ENCODE data around the gene VEZF1. TPM values are rescaled to one million over a fixed set of nuclear protein-coding genes. Genes with fewer than 3 reads are reported as not detected.
A peak's percentile ranks its signal among the peaks of the same experiment; 100 is the strongest.
"Not testable (repeated sequence)": the region's sequence is repeated elsewhere in the genome, so short reads cannot be mapped to it uniquely, and the experiment has no call there.

Gene VEZF1
- total and polyA plus RNA-seq, 10 donors, result 10.0 to 59.9 (median 50.8) TPM

DNA sequence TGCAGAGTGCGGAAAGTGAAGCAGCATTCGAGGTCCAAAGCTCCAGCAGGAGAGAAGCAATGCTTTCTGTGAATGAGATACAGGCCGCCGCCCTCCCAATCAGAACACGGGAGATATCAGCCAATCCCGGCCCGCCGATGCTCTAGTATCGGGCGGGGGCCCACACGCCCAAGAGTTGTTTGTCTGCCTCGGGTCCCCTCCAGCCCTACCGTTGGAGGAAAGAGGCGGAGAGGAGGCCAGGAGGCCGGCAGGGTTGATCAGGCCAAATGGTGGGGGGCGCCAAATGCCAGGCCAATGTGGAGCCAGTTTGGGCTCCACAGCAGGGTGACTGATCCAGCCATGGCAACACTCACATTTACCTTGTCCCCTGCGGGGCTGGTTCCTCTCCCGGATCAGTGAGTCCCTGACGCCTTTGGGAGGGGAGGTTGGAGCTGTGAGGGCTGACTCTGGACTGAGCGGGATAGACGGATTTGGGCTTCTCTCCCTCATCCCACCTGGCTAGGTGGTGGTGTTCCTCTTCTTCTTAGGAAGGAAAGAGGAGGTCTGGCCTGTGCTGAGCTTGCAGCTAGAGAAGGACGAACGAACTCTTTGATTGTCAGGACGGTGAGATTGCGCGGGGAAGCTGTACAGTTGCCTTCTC is 22.4 kb downstream of the VEZF1 start:
- no peak for DNase-seq
- H3K27me3 ChIP-seq (replicated peaks in 1 of 7), result peaks cover 0 to 19% (median 0%) of the 10 kb centered on the region in 7 donors
- no peaks in the 10 kb centered on the region for H3K9me3 ChIP-seq
- no peak overlapping the region for H3K4me3 ChIP-seq
- TF ChIP-seq POLR2A (IDR thresholded peaks at IDR 0.05) (no peak), POLR2AphosphoS5 (IDR thresholded peaks at IDR 0.05) (no peak)
- TF ChIP-seq, protein P1, sequence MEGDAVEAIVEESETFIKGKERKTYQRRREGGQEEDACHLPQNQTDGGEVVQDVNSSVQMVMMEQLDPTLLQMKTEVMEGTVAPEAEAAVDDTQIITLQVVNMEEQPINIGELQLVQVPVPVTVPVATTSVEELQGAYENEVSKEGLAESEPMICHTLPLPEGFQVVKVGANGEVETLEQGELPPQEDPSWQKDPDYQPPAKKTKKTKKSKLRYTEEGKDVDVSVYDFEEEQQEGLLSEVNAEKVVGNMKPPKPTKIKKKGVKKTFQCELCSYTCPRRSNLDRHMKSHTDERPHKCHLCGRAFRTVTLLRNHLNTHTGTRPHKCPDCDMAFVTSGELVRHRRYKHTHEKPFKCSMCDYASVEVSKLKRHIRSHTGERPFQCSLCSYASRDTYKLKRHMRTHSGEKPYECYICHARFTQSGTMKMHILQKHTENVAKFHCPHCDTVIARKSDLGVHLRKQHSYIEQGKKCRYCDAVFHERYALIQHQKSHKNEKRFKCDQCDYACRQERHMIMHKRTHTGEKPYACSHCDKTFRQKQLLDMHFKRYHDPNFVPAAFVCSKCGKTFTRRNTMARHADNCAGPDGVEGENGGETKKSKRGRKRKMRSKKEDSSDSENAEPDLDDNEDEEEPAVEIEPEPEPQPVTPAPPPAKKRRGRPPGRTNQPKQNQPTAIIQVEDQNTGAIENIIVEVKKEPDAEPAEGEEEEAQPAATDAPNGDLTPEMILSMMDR (IDR thresholded peaks at IDR 0.05 in 8 of 11, conservative IDR thresholded peaks at IDR 0.05 in 3 of 11), result no peak
- 86 to 93% (median 90%) methylated on average over 26 of the region's 26 CpGs for WGBS, 5 donors
- intact Hi-C loops (cut with DNase I; ENCODE audit: low total_unique reads), result no loop called here
- H3K27ac ChIP-seq, result no peak overlapping the region
- H3K36me3 ChIP-seq, result no peaks in the 10 kb centered on the region
- no peaks in the 10 kb centered on the region for H3K4me1 ChIP-seq

DNA sequence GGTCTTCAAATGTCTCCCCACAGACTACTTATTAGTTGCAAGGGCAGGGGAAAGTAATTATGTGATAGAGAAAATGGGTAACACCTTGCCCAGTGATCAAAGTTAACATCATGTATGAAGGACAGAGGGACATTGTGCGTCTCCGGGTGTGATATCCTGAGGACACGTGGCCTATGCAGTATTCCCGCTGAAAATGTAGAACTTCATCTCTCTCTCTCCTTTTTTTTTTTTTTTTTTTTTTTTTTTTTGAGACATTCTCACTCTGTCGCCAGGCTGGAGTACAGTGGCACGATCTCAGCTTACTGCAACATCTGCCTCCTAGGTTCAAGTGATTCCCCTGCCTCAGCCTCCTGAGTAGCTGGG is 24.9 kb downstream of the VEZF1 start:
- Histone ChIP-seq H3K4me1 (no peaks in the 10 kb centered on the region), H3K27me3 (replicated peaks in 1 of 7) (peaks cover 0 to 42% (median 0%) of the 10 kb centered on the region in 7 donors), H3K4me3 (no peak overlapping the region), H3K9me3 (no peaks in the 10 kb centered on the region), H3K27ac (no peak overlapping the region), H3K36me3 (no peaks in the 10 kb centered on the region)
- no peak for DNase-seq
- intact Hi-C loops (cut with DNase I; ENCODE audit: low total_unique reads), result no loop called here
- WGBS, 5 donors, result 91 to 95% (median 93%) methylated on average over 6 of the region's 6 CpGs
- TF ChIP-seq POLR2AphosphoS5 (IDR thresholded peaks at IDR 0.05) (no peak), POLR2A (IDR thresholded peaks at IDR 0.05) (no peak)
- TF ChIP-seq, protein P1 (IDR thresholded peaks at IDR 0.05 in 8 of 11, conservative IDR thresholded peaks at IDR 0.05 in 3 of 11), result no peak

DNA sequence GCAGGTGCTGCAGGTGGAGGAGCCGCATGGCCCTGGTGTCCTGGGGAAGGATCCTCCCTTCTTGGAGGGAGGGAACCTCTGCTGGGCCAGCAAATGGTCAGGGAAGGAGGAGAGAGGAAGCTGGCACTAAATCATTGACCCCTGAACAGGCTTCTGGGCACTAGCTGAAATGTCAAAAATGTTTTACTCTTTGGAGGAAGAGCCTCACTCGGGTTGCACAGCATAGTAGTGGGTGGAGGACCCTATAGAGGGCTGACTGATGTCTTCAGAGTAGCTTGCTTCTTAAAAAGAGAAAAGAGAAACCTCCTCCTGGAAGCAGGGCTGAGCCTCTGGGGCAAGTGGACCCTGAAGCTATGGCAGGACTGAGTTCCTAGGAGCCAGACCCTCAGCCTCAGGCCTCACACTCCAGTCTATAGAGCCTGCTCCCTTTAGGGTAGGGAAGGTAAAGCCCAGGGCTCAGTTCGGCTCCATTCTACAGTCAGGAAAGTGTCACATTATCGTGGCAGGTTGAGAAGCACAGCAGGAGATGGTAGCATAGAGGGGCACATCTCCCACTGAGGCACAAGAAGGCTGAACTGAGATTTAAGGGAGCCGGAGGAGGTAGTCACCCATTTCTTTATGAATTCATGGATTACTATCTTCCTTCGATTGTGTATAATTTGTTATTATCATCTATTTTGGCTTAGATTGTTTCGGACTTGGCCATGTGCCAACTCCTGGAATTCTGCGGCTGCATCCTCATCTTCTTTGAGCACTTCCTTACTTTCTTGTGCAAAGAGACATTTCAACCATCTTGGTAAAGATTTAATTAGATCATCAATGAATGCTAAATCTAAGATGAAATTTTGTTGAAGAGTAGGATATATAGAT is 25.5 kb downstream of the VEZF1 start:
- no peaks in the 10 kb centered on the region for H3K4me1 ChIP-seq
- no peak for TF ChIP-seq POLR2AphosphoS5 (IDR thresholded peaks at IDR 0.05)
- TF ChIP-seq, protein P1 (IDR thresholded peaks at IDR 0.05 in 8 of 11, conservative IDR thresholded peaks at IDR 0.05 in 3 of 11), result no peak
- TF ChIP-seq POLR2A (IDR thresholded peaks at IDR 0.05), result no peak
- no peak for DNase-seq
- H3K27me3 ChIP-seq (replicated peaks in 1 of 7), result peaks cover 0 to 48% (median 0%) of the 10 kb centered on the region in 7 donors
- no peak overlapping the region for H3K27ac ChIP-seq
- 77 to 85% (median 82%) methylated on average over 8 of the region's 8 CpGs for WGBS, 5 donors
- intact Hi-C loops (cut with DNase I; ENCODE audit: low total_unique reads), result no loop called here
- no peaks in the 10 kb centered on the region for H3K36me3 ChIP-seq
- no peaks in the 10 kb centered on the region for H3K9me3 ChIP-seq
- no peak overlapping the region for H3K4me3 ChIP-seq

DNA sequence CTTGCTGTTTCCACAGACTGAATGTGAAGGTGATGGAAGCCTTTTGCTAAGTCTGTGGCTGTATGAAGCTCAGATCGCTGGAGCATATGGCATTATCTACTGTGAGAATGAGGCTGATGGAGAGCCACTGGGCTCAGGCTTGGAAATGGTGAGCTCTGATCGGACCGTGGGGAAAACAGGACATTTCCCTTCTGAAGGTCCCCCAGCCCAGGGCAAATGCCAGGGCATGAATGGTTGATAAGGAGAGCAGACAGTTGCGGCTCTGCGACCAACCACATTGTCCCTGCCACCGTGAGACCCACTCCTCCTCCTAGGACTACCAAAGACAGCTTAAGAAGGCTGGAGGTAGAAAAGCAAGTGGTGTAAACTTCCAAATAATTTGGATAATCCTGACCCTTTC is 28.1 kb downstream of the VEZF1 start:
- Histone ChIP-seq H3K27me3 (replicated peaks in 1 of 7) (peaks cover 0 to 71% (median 4%) of the 10 kb centered on the region in 7 donors), H3K27ac (no peak overlapping the region), H3K9me3 (no peaks in the 10 kb centered on the region), H3K36me3 (no peaks in the 10 kb centered on the region), H3K4me1 (peaks cover 13 to 19% (median 16%) of the 10 kb centered on the region in 6 donors), H3K4me3 (no peak overlapping the region)
- TF ChIP-seq, protein P1 (IDR thresholded peaks at IDR 0.05 in 8 of 11, conservative IDR thresholded peaks at IDR 0.05 in 3 of 11), result no peak
- TF ChIP-seq POLR2AphosphoS5 (IDR thresholded peaks at IDR 0.05) (no peak), POLR2A (IDR thresholded peaks at IDR 0.05) (no peak)
- no peak for DNase-seq
- intact Hi-C loops (cut with DNase I; ENCODE audit: low total_unique reads), result no loop called here
- whole genome bisulfite sequencing, 5 donors, result 90 to 96% (median 94%) methylated on average over 2 to 6 of the region's 6 CpGs

DNA sequence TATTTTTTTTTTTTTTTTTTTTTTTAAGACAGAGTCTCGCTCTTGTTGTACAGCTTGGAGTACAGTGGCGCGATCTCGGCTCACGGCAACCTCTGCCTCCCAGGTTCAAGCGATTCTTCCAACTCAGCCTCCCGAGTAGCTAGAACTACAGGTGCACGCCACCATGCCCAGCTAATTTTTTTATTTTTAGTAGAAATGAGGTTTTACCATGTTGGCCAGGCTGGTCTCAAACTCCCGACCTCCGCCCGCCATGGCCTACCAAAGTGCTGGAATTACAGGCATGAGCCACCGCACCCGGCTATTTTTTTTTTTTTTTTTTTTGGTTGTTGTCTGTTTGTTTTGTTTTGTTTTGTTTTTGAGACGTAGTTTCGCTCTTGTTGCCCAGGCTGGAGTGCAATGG is 29.7 kb downstream of the VEZF1 start:
- H3K4me3 ChIP-seq; H3K27ac ChIP-seq; H3K9me3 ChIP-seq; intact Hi-C loops (cut with DNase I; ENCODE audit: low total_unique reads); H3K36me3 ChIP-seq: not testable (repeated sequence)
- 90 to 96% (median 95%) methylated on average over 12 to 15 of the region's 15 CpGs for WGBS, 5 donors
- H3K4me1 ChIP-seq, result peaks cover 15 to 34% (median 31%) of the 10 kb centered on the region in 6 donors
- H3K27me3 ChIP-seq (replicated peaks in 1 of 7), result peaks cover 0 to 83% (median 10%) of the 10 kb centered on the region in 7 donors
- DNase-seq, result peak; percentile 19

Data from spleen (tissue), 11 donors.